Heart right ventricle (tissue), 16 donors: Measurements from ENCODE around the gene NCOA6. TPM values are rescaled to one million over a fixed set of nuclear protein-coding genes. Genes with fewer than 3 reads are reported as not detected.

Experiments used
- ATAC-seq, 8 donors: fragments of 200-7000 bp; cut with Tn5 transposase; one replicate each; pipeline ENCODE4 v1.9.1; 2020; ENCODE audit warnings: mild to moderate bottlenecking in 8 of 8, moderate library complexity in 8 of 8, moderate number of reproducible peaks in 1 of 8
- DNase-seq, 2 donors: peaks; one replicate each; pipeline ENCODE4 v3.0.0-alpha.2; 2020
- H3K27ac ChIP-seq, 10 donors: fragments of 200-600 bp; sonication (generic) in 2 of 10; one replicate each; pipeline versions ENCODE4 v1.5.0 to v1.8.0; 2020 to 2022; ENCODE audit warnings: mild to moderate bottlenecking in 3 of 10
- H3K27me3 ChIP-seq, 7 donors: fragments of 200-600 bp; one replicate each; pipeline ENCODE4 v1.8.0; 2021 to 2022; ENCODE audit warnings: mild to moderate bottlenecking in 2 of 7
- H3K36me3 ChIP-seq, 9 donors: fragments of 200-600 bp; sonication (generic) in 1 of 9; one replicate each; pipeline versions ENCODE4 v1.5.0 to v1.8.0; 2020 to 2022; ENCODE audit warnings: mild to moderate bottlenecking in 2 of 9
- H3K4me1 ChIP-seq, 9 donors: fragments of 200-600 bp; sonication (generic) in 1 of 9; one replicate each; pipeline versions ENCODE4 v1.5.0 to v1.8.0; 2020 to 2022; ENCODE audit warnings: mild to moderate bottlenecking in 4 of 9
- H3K4me3 ChIP-seq, 10 donors: fragments of 200-600 bp; sonication (generic) in 2 of 10; one replicate each; pipeline versions ENCODE4 v1.5.0 to v1.8.0; 2020 to 2022; ENCODE audit warnings: mild to moderate bottlenecking in 7 of 10, moderate library complexity in 2 of 10
- H3K9me3 ChIP-seq, 11 donors: fragments of 200-600 bp in 10 of 11; sonication (generic) in 2 of 11; one replicate each; pipeline versions ENCODE4 v1.5.0 to v1.8.0; 2013 to 2022; ENCODE audit warnings: mild to moderate bottlenecking in 2 of 11, control low read depth in 1 of 11, moderate library complexity in 1 of 11
- CTCF ChIP-seq, 9 donors: fragments of 200-600 bp; sonication (generic) in 2 of 9; IDR thresholded peaks; one replicate each; pipeline versions ENCODE4 v1.5.0 to v1.8.0; 2021 to 2022; ENCODE audit warnings: antibody characterized with exemption in 9 of 9, mild to moderate bottlenecking in 5 of 9, moderate library complexity in 1 of 9
- WGBS, 2 donors: extraction: QIAGEN DNeasy Blood & Tissue Kit; methylation state at CpG; one replicate each; pipeline ENCODE4 v1.1.7; 2013; ENCODE audit warnings: inconsistent platforms in 1 of 2; 5-methylcytosine and 5-hydroxymethylcytosine counted together
- intact Hi-C, 10 donors: fragments of 100-400 bp; cut with DNase I; formaldehyde crosslinking; loops; one replicate each; pipeline versions ENCODE4 v1.11.1 to v1.14.2; 2022
- polyA plus RNA-seq, 2 donors: library from polyadenylated mRNA; stranded (reverse); fragments of 200-250 nt; gene quantifications; one replicate each; pipeline ENCODE4 v1.2.3, GENCODE V29; 2013
- total RNA-seq, 10 donors: library from RNA; stranded (reverse); fragmentation: NEBNext Ultra II Directional in 3 of 10; extraction: Animal tissue kit (Norgen Biotek cat#: 25700) in 3 of 10; gene quantifications; one replicate each; pipeline versions ENCODE4 v1.2.1 to v1.2.4, GENCODE V29; 2021 to 2023
- donor health status: Arrhythmogenic right ventricular cardiomyopathy.
- donor health status: ischemic (EF 13 %, LVEDD 7.1; RV severe dilation, severe dysfunction).
- donor health status: healthy with polysubstance abuse.
- donor health status: DM: no; HTN: yes; CAD: no.
- donor health status: DM: no; HTN: no; CAD: no.
- donor health status: ischemic (EF 25% LVEDD 6.9; RV normal size, moderate dysfunction).
- donor health status: ischemic (EF 25% LVEDD 5.7; RV mildly dilated, moderate dysfunction).
- donor health status: healthy.
- donor health status: DM: yes; HTN: yes; CAD: no.
- donor health status: Ischemic cardiomyopathy.
- donor health status: ischemic (EF 35%, LVEDD 5.7; RV mildly dilated, moderate dysfunction).
- donor health status: nonischemic (EF 11% LVEDD 7.7; RV severe dilation, severe dysfunction).
- donor health status: DM: yes; HTN: yes; CAD: no.
- donor health status: PGD.
- donor health status: ischemic (EF 29% LVEDD 5.4; RV normal size, mild dysfunction).
- donor health status: nonischemic (EF 23%, LVEDD 6.1; RV moderate dilation, normal function).

NCOA6 gene
- total and polyA plus RNA-seq, 12 donors = 11.6 to 37.5 (median 18.0) TPM

GRCh38 chr20:34703061-34703423 is 122.4 kb downstream of the NCOA6 start:
- Histone ChIP-seq H3K36me3 (no peaks in the 10 kb centered on the region), H3K27ac (peak overlapping the region in 4 of 10 donors; percentile 98 to 100 (median 100)), H3K27me3 (no peaks in the 10 kb centered on the region), H3K4me3 (peak overlapping the region in 6 of 10 donors; percentile 58 to 91 (median 72)), H3K9me3 (no peaks in the 10 kb centered on the region), H3K4me1 (peaks cover 3 to 43% (median 34%) of the 10 kb centered on the region in 9 donors)
- 43 to 50% methylated on average over 3 of the region's 3 CpGs for WGBS, 2 donors
- no peak for ATAC-seq
- intact Hi-C loops = loop anchor here in 5 of 10 donors (5.0 to 10.0 kb wide), 4 partner anchors 118 to 388 kb away; no protein-coding TSS in a partner anchor
- DNase-seq = no peak
- no peak for TF ChIP-seq CTCF (IDR thresholded peaks at IDR 0.05)

- no peaks in the 10 kb centered on the region for H3K36me3 ChIP-seq
- H3K27ac ChIP-seq = no peak overlapping the region
- DNase-seq = no peak
- ATAC-seq = no peak
- no peaks in the 10 kb centered on the region for H3K9me3 ChIP-seq
- no peak for TF ChIP-seq CTCF (IDR thresholded peaks at IDR 0.05)
- H3K4me1 ChIP-seq = peaks cover 0 to 28% (median 19%) of the 10 kb centered on the region in 9 donors
- H3K27me3 ChIP-seq = no peaks in the 10 kb centered on the region
- 82 to 87% methylated on average over 6 of the region's 6 CpGs for WGBS, 2 donors
- intact Hi-C loops = loop anchor here in 5 of 10 donors (5.0 to 10.0 kb wide), 4 partner anchors 117 to 387 kb away; no protein-coding TSS in a partner anchor
- no peak overlapping the region for H3K4me3 ChIP-seq
These were observed 123.9 kb downstream of the NCOA6 start for GRCh38 chr20:34701405-34702085.

GRCh38 chr20:34693414-34693813 is 132.0 kb downstream of the NCOA6 start:
- TF ChIP-seq CTCF (IDR thresholded peaks at IDR 0.05) = no peak
- DNase-seq = no peak
- Histone ChIP-seq H3K9me3 (no peaks in the 10 kb centered on the region), H3K4me1 (peaks cover 0 to 6% (median 0%) of the 10 kb centered on the region in 9 donors), H3K36me3 (no peaks in the 10 kb centered on the region), H3K27me3 (no peaks in the 10 kb centered on the region), H3K27ac (no peak overlapping the region), H3K4me3 (no peak overlapping the region)
- intact Hi-C loops = no loop called here
- ATAC-seq = peak in 6 of 8 donors; percentile 46 to 76 (median 63)
- WGBS, 2 donors = 27 to 32% methylated on average over 4 of the region's 4 CpGs

GRCh38 chr20:34691838-34692237 is 133.6 kb downstream of the NCOA6 start:
- Histone ChIP-seq H3K4me1 (peaks cover 0 to 6% (median 0%) of the 10 kb centered on the region in 9 donors), H3K27me3 (no peaks in the 10 kb centered on the region), H3K36me3 (no peaks in the 10 kb centered on the region), H3K9me3 (no peaks in the 10 kb centered on the region), H3K4me3 (no peak overlapping the region), H3K27ac (no peak overlapping the region)
- WGBS, 2 donors = 74 to 83% methylated on average over 3 of the region's 3 CpGs
- DNase-seq (no peak), ATAC-seq (no peak)
- intact Hi-C loops = no loop called here
- no peak for TF ChIP-seq CTCF (IDR thresholded peaks at IDR 0.05)
